ENCODE data around the gene SPATA3.

The SPATA3 gene

GRCh38 chr2:230989731-230990130, 6.2 kb upstream of the SPATA3 start:
- H3K4me2 ChIP-seq (ENCODE audit: low read length): no peak overlapping the region
- peaks cover 6% of the 10 kb centered on the region for H3K4me1 ChIP-seq (ENCODE audit: insufficient read depth, low read length, severe bottlenecking)
- no peaks in the 10 kb centered on the region for H3K27me3 ChIP-seq (ENCODE audit: insufficient read depth, low read length)
- no peak overlapping the region for H3K4me3 ChIP-seq (ENCODE audit: low read depth, low read length, poor library complexity, severe bottlenecking)
- H3K27ac ChIP-seq (ENCODE audit: low read depth, low read length, poor library complexity, severe bottlenecking): no peak overlapping the region
- no peak overlapping the region for H3K9ac ChIP-seq (ENCODE audit: low read length)
- H3F3A ChIP-seq (ENCODE audit: insufficient read depth, low read length): no peaks in the 10 kb centered on the region
- H2AFZ ChIP-seq (ENCODE audit: low read length): no peak overlapping the region
- TF ChIP-seq CTCF (IDR thresholded peaks at IDR 0.05; ENCODE audit: low read length) (no peak), EZH2 (IDR thresholded peaks at IDR 0.05; ENCODE audit: borderline replicate concordance, low read length) (no peak)
- H3K9me2 ChIP-seq (ENCODE audit: low read depth, low read length): no peaks in the 10 kb centered on the region
- H3K36me3 ChIP-seq (ENCODE audit: insufficient read depth, low read length): no peaks in the 10 kb centered on the region
- no peaks in the 10 kb centered on the region for H3K79me2 ChIP-seq (ENCODE audit: insufficient read depth, low read length)
- no peaks in the 10 kb centered on the region for H3K9me3 ChIP-seq (ENCODE audit: low read length)
- no peaks in the 10 kb centered on the region for H4K20me1 ChIP-seq (ENCODE audit: insufficient read depth, low read length)

GRCh38 chr2:230990131-230990898, 5.6 kb upstream of the SPATA3 start:
- Histone ChIP-seq H3K36me3 (ENCODE audit: insufficient read depth, low read length) (no peaks in the 10 kb centered on the region), H3K4me3 (ENCODE audit: low read depth, low read length, poor library complexity, severe bottlenecking) (no peak overlapping the region), H4K20me1 (ENCODE audit: insufficient read depth, low read length) (no peaks in the 10 kb centered on the region), H3K9me2 (ENCODE audit: low read depth, low read length) (no peaks in the 10 kb centered on the region), H2AFZ (ENCODE audit: low read length) (no peak overlapping the region), H3K79me2 (ENCODE audit: insufficient read depth, low read length) (no peaks in the 10 kb centered on the region), H3K9me3 (ENCODE audit: low read length) (no peaks in the 10 kb centered on the region), H3K9ac (ENCODE audit: low read length) (no peak overlapping the region), H3K4me2 (ENCODE audit: low read length) (no peak overlapping the region), H3K27me3 (ENCODE audit: insufficient read depth, low read length) (no peaks in the 10 kb centered on the region), H3K4me1 (ENCODE audit: insufficient read depth, low read length, severe bottlenecking) (peaks cover 6% of the 10 kb centered on the region), H3K27ac (ENCODE audit: low read depth, low read length, poor library complexity, severe bottlenecking) (no peak overlapping the region), H3F3A (ENCODE audit: insufficient read depth, low read length) (no peaks in the 10 kb centered on the region)
- TF ChIP-seq CTCF (IDR thresholded peaks at IDR 0.05; ENCODE audit: low read length): no peak

- Histone ChIP-seq H3K4me2 (ENCODE audit: low read length) (no peak overlapping the region), H3K27me3 (ENCODE audit: insufficient read depth, low read length) (no peaks in the 10 kb centered on the region)
Measured at GRCh38 chr2:230990899-230991150, 5.1 kb upstream of the SPATA3 start.

More at GRCh38 chr2:230990899-230991150, 5.1 kb upstream of the SPATA3 start:
- no peaks in the 10 kb centered on the region for H3F3A ChIP-seq (ENCODE audit: insufficient read depth, low read length)
- H3K4me1 ChIP-seq (ENCODE audit: insufficient read depth, low read length, severe bottlenecking): peaks cover 6% of the 10 kb centered on the region
- H3K9me3 ChIP-seq (ENCODE audit: low read length): no peaks in the 10 kb centered on the region
- TF ChIP-seq CTCF (IDR thresholded peaks at IDR 0.05; ENCODE audit: low read length) (no peak), EZH2 (IDR thresholded peaks at IDR 0.05; ENCODE audit: borderline replicate concordance, low read length) (no peak)
- H3K9ac ChIP-seq (ENCODE audit: low read length): no peak overlapping the region
- H4K20me1 ChIP-seq (ENCODE audit: insufficient read depth, low read length): no peaks in the 10 kb centered on the region
- H3K4me3 ChIP-seq (ENCODE audit: low read depth, low read length, poor library complexity, severe bottlenecking): no peak overlapping the region
- no peak overlapping the region for H3K27ac ChIP-seq (ENCODE audit: low read depth, low read length, poor library complexity, severe bottlenecking)
- H2AFZ ChIP-seq (ENCODE audit: low read length): no peak overlapping the region
- H3K9me2 ChIP-seq (ENCODE audit: low read depth, low read length): no peaks in the 10 kb centered on the region
- no peaks in the 10 kb centered on the region for H3K79me2 ChIP-seq (ENCODE audit: insufficient read depth, low read length)
- no peaks in the 10 kb centered on the region for H3K36me3 ChIP-seq (ENCODE audit: insufficient read depth, low read length)

Data from OCI-LY1 (cell line).